T-cell (primary cell): ENCODE results near the gene MSH2. TPM values are rescaled to one million over a fixed set of nuclear protein-coding genes. Genes with fewer than 3 reads are reported as not detected.
A peak's percentile ranks its signal among the peaks of the same experiment; 100 is the strongest.
"Not testable (repeated sequence)": the region's sequence is repeated elsewhere in the genome, so short reads cannot be mapped to it uniquely, and the experiment has no call there.

ENCODE experiments used
- ATAC-seq, 4 experiments: fragments of 200-7000 bp in 3 of 4; fragments of 150-1000 bp in 1 of 4; cut with Tn5 transposase; replicated peaks in 1 of 4; 1 replicate in 3 of 4; 2 replicates in 1 of 4; pipeline ENCODE4 v1.10.0; 2021; ENCODE audit warnings: moderate library complexity in 3 of 4, mild to moderate bottlenecking in 2 of 4, moderate number of reproducible peaks in 1 of 4
- CTCF ChIA-PET, 2 donors: fragments of 300-600 bp; sonication (Branson Sonifier 250); formaldehyde crosslinking; loops; one replicate each; lab custom pipeline; 2022; ENCODE audit warnings: antibody characterized with exemption in 2 of 2; lab: Charles Lee
- POLR2A ChIA-PET, 2 donors: fragments of 300-600 bp; sonication (Branson Sonifier 250); formaldehyde crosslinking; loops; one replicate each; lab custom pipeline; 2022; ENCODE audit warnings: antibody characterized with exemption in 2 of 2; lab: Charles Lee
- DNase-seq, 35 experiments: peaks; one replicate each; pipeline versions ENCODE4 v3.0.0 to v3.0.0-alpha.2; 2013 to 2023
- H3K27ac ChIP-seq: one replicate; pipeline ENCODE4 v1.5.1; 2013; ENCODE audit warnings: low read length
- H3K27me3 ChIP-seq, 2 experiments: replicated peaks in 1 of 2; 1 replicate in 1 of 2; 2 replicates in 1 of 2; pipeline versions ENCODE4 v1.6.1 to v1.7.0; 2013; ENCODE audit warnings: low read length in 1 of 2, mixed read lengths in 1 of 2; ENCODE audit not compliant: control insufficient read depth in 2 of 2, insufficient read depth in 2 of 2; ENCODE audit errors: extremely low read depth in 1 of 2
- H3K36me3 ChIP-seq, 2 donors: 1 replicate in 1 of 2; 2 replicates in 1 of 2; pipeline versions ENCODE4 v1.6.1 to v1.7.0; 2013; ENCODE audit warnings: low read length in 1 of 2; ENCODE audit not compliant: control insufficient read depth in 2 of 2, insufficient read depth in 1 of 2; ENCODE audit errors: extremely low read depth in 1 of 2
- H3K4me1 ChIP-seq, 2 experiments: 1 replicate in 1 of 2; 2 replicates in 1 of 2; pipeline versions ENCODE4 v1.6.1 to v1.7.0; 2013; ENCODE audit warnings: low read length in 2 of 2, mixed read lengths in 1 of 2; ENCODE audit not compliant: insufficient read depth in 2 of 2, control insufficient read depth in 1 of 2; ENCODE audit errors: extremely low read depth in 1 of 2
- H3K4me3 ChIP-seq, 2 donors: 1 replicate in 1 of 2; 2 replicates in 1 of 2; pipeline versions ENCODE4 v1.5.1 to v1.7.0; 2013; ENCODE audit warnings: mild to moderate bottlenecking in 2 of 2, low read length in 1 of 2, moderate library complexity in 1 of 2; ENCODE audit not compliant: control insufficient read depth in 1 of 2; ENCODE audit errors: extremely low read depth in 1 of 2
- H3K9me3 ChIP-seq: 2 replicates; pipeline ENCODE4 v1.7.0; 2013
- H3K27ac Mint-ChIP-seq, 2 donors: one replicate each; pipeline ENCODE4 v1.8.0; 2020 to 2021; ENCODE audit warnings: mild to moderate bottlenecking in 2 of 2, mixed read lengths in 2 of 2
- H3K27me3 Mint-ChIP-seq, 2 donors: one replicate each; pipeline ENCODE4 v1.8.0; 2021 to 2022; ENCODE audit warnings: mixed read lengths in 2 of 2
- H3K36me3 Mint-ChIP-seq: one replicate; pipeline ENCODE4 v1.8.0; 2021; ENCODE audit warnings: mixed read lengths
- H3K4me1 Mint-ChIP-seq, 3 donors: one replicate each; pipeline ENCODE4 v1.8.0; 2020 to 2022; ENCODE audit warnings: mixed read lengths in 3 of 3, mild to moderate bottlenecking in 1 of 3
- H3K4me3 Mint-ChIP-seq, 3 donors: one replicate each; pipeline ENCODE4 v1.8.0; 2020 to 2022; ENCODE audit warnings: mild to moderate bottlenecking in 3 of 3, mixed read lengths in 3 of 3, moderate library complexity in 3 of 3
- H3K9me3 Mint-ChIP-seq, 3 donors: one replicate each; pipeline ENCODE4 v1.8.0; 2020 to 2022; ENCODE audit warnings: mixed read lengths in 3 of 3
- WGBS: methylation state at CpG from one replicate; pipeline ENCODE4 v1.1.5; 2013; ENCODE audit warnings: missing lambda C conversion rate; ENCODE audit not compliant: insufficient coverage; 5-methylcytosine and 5-hydroxymethylcytosine counted together
- total RNA-seq, 35 experiments: library from RNA in 6 of 35; stranded (reverse) in 6 of 35; fragments of 120-200 nt in 1 of 35; gene quantifications; one replicate each; pipeline versions ENCODE4 v1.2.1 to v1.2.4 and lab custom pipeline; 2013 to 2026

The MSH2 gene
- total RNA-seq, 5 donors from 2014 or later (not counting 1 experiment from before 2014, with no cell fraction given), result 16.6 to 29.1 (median 23.2) TPM

GRCh38 chr2:47404356-47404755 lies 1.4 kb downstream of the MSH2 start:
- Mint-ChIP-seq H3K4me3 (peak overlapping the region; percentile 97 to 99 (median 98)), H3K4me1 (peaks cover 44 to 52% (median 48%) of the 10 kb centered on the region in 3 donors), H3K27me3 (no peaks in the 10 kb centered on the region), H3K27ac (no peak overlapping the region), H3K36me3 (peaks cover 23% of the 10 kb centered on the region), H3K9me3 (no peaks in the 10 kb centered on the region)
- peak overlapping the region; percentile 78 to 99 for H3K4me3 ChIP-seq
- ATAC-seq (no peak), DNase-seq (peak in 1 of 35 experiments; percentile 4)
- H3K4me1 ChIP-seq, result peaks cover 12 to 29% of the 10 kb centered on the region in 2 experiments
- H3K27ac ChIP-seq, result no peak overlapping the region
- CTCF ChIA-PET, result interaction anchor here in 1 of 2 donors (0.5 to 1.2 kb wide), 4 partner anchors 16 to 793 kb away, joined by 4 read pairs; no protein-coding TSS in a partner anchor
- H3K27me3 ChIP-seq, result no peaks in the 10 kb centered on the region
- no peaks in the 10 kb centered on the region for H3K9me3 ChIP-seq
- POLR2A ChIA-PET, result interaction anchor here in 1 of 2 donors (0.6 kb wide), 1 partner anchor 13 kb away, joined by 4 read pairs; no protein-coding TSS in a partner anchor
- 95% methylated on average over 8 of the region's 10 CpGs for WGBS
- H3K36me3 ChIP-seq, result peaks cover 2 to 7% of the 10 kb centered on the region in 2 donors

GRCh38 chr2:47405757-47406156 lies 2.8 kb downstream of the MSH2 start:
- ATAC-seq (no peak), DNase-seq (no peak)
- H3K36me3 ChIP-seq, result peaks cover 7% of the 10 kb centered on the region in 2 donors
- Mint-ChIP-seq H3K9me3 (no peaks in the 10 kb centered on the region), H3K27me3 (no peaks in the 10 kb centered on the region), H3K4me1 (peaks cover 45 to 52% (median 48%) of the 10 kb centered on the region in 3 donors), H3K36me3 (peaks cover 26% of the 10 kb centered on the region), H3K27ac (no peak overlapping the region), H3K4me3 (peak overlapping the region in 2 of 3 donors; percentile 37 to 42)
- no peak overlapping the region for H3K4me3 ChIP-seq
- no peak overlapping the region for H3K27ac ChIP-seq
- no CpG with 5 or more reads among the region's 2 CpGs for WGBS
- POLR2A ChIA-PET, result no interaction called here
- H3K9me3 ChIP-seq, result no peaks in the 10 kb centered on the region
- CTCF ChIA-PET, result interaction anchor here in 1 of 2 donors (0.9 kb wide), 1 partner anchor 18 kb away, joined by 4 read pairs; no protein-coding TSS in a partner anchor
- H3K27me3 ChIP-seq, result no peaks in the 10 kb centered on the region
- peaks cover 12 to 29% of the 10 kb centered on the region in 2 experiments for H3K4me1 ChIP-seq

- H3K4me3 ChIP-seq, H3K4me3 Mint-ChIP-seq, H3K27me3 Mint-ChIP-seq, H3K27ac ChIP-seq, DNase-seq, H3K9me3 Mint-ChIP-seq, H3K27ac Mint-ChIP-seq, H3K9me3 ChIP-seq, H3K27me3 ChIP-seq, ATAC-seq: not testable (repeated sequence)
- 100% methylated on average over 2 of the region's 3 CpGs for WGBS
- POLR2A ChIA-PET, result interaction anchor here in 1 of 2 donors (0.5 kb wide), 1 partner anchor 16 kb away, joined by 4 read pairs; no protein-coding TSS in a partner anchor
- Mint-ChIP-seq H3K4me1 (peaks cover 45 to 52% (median 48%) of the 10 kb centered on the region in 3 donors), H3K36me3 (peaks cover 26% of the 10 kb centered on the region)
- Histone ChIP-seq H3K4me1 (peaks cover 12 to 29% of the 10 kb centered on the region in 2 experiments), H3K36me3 (peaks cover 7 to 13% of the 10 kb centered on the region in 2 donors)
- CTCF ChIA-PET, result interaction anchor here in 1 of 2 donors (0.9 kb wide), 1 partner anchor 19 kb away, joined by 4 read pairs; no protein-coding TSS in a partner anchor
Measured at GRCh38 chr2:47406649-47407330, 3.8 kb downstream of the MSH2 start.

GRCh38 chr2:47407976-47408375 lies 5.0 kb downstream of the MSH2 start:
- H3K4me3 Mint-ChIP-seq, CTCF ChIA-PET, H3K27ac ChIP-seq, ATAC-seq, H3K27me3 Mint-ChIP-seq, H3K9me3 ChIP-seq, DNase-seq, H3K27ac Mint-ChIP-seq, POLR2A ChIA-PET, H3K4me3 ChIP-seq, H3K27me3 ChIP-seq, H3K9me3 Mint-ChIP-seq: not testable (repeated sequence)
- no CpG with 5 or more reads among the region's 2 CpGs for WGBS
- peaks cover 7 to 17% of the 10 kb centered on the region in 2 donors for H3K36me3 ChIP-seq
- Mint-ChIP-seq H3K36me3 (peaks cover 31% of the 10 kb centered on the region), H3K4me1 (peaks cover 36 to 42% (median 40%) of the 10 kb centered on the region in 3 donors)
- H3K4me1 ChIP-seq, result peaks cover 9 to 19% of the 10 kb centered on the region in 2 experiments

GRCh38 chr2:47414682-47415458 lies 11.9 kb downstream of the MSH2 start:
- peaks cover 8 to 45% of the 10 kb centered on the region in 2 donors for H3K36me3 ChIP-seq
- no peaks in the 10 kb centered on the region for H3K9me3 ChIP-seq
- H3K4me1 Mint-ChIP-seq, result peaks cover 0 to 2% (median 0%) of the 10 kb centered on the region in 3 donors
- H3K4me3 Mint-ChIP-seq, result no peak overlapping the region
- DNase-seq (no peak), ATAC-seq (no peak)
- no peaks in the 10 kb centered on the region for H3K4me1 ChIP-seq
- no peak overlapping the region for H3K4me3 ChIP-seq
- no peaks in the 10 kb centered on the region for H3K27me3 Mint-ChIP-seq
- ChIA-PET POLR2A (interaction anchor here (0.6 to 0.7 kb wide), 5 partner anchors 11 to 397 kb away, joined by 6 to 15 read pairs (median 10); no protein-coding TSS in a partner anchor), CTCF (interaction anchor here (0.6 to 1.8 kb wide), 7 partner anchors 68 to 1978 kb away, joined by 6 to 9 read pairs (median 8); no protein-coding TSS in a partner anchor)
- peaks cover 29% of the 10 kb centered on the region for H3K36me3 Mint-ChIP-seq
- H3K27me3 ChIP-seq, result no peaks in the 10 kb centered on the region
- 100% methylated on average over 2 of the region's 7 CpGs for WGBS
- H3K27ac Mint-ChIP-seq, result no peak overlapping the region
- no peak overlapping the region for H3K27ac ChIP-seq
- H3K9me3 Mint-ChIP-seq, result no peaks in the 10 kb centered on the region

- Mint-ChIP-seq H3K4me3 (no peak overlapping the region), H3K4me1 (no peaks in the 10 kb centered on the region), H3K27ac (no peak overlapping the region), H3K9me3 (no peaks in the 10 kb centered on the region), H3K36me3 (peaks cover 34% of the 10 kb centered on the region), H3K27me3 (no peaks in the 10 kb centered on the region)
- H3K9me3 ChIP-seq, result no peaks in the 10 kb centered on the region
- ATAC-seq, result no peak
- no peak for DNase-seq
- 75% methylated on average over 2 of the region's 2 CpGs for WGBS
- no peak overlapping the region for H3K4me3 ChIP-seq
- CTCF ChIA-PET, result no interaction called here
- H3K36me3 ChIP-seq, result peaks cover 9 to 30% of the 10 kb centered on the region in 2 donors
- H3K27me3 ChIP-seq, result no peaks in the 10 kb centered on the region
- POLR2A ChIA-PET, result no interaction called here
- H3K27ac ChIP-seq, result no peak overlapping the region
- H3K4me1 ChIP-seq, result no peaks in the 10 kb centered on the region
Measured at GRCh38 chr2:47420214-47420613, 17.3 kb downstream of the MSH2 start.
